ENCODE results near the gene GOPC.

GRCh38 chr6:117531346-117531745 lies 71.0 kb downstream of the GOPC start:
- TF ChIP-seq POLR2AphosphoS5 (IDR thresholded peaks at IDR 0.05) (no peak), POLR2A (IDR thresholded peaks at IDR 0.05) (no peak), CTCF (IDR thresholded peaks at IDR 0.05) (no peak)

Measured in gastroesophageal sphincter (tissue), 3 donors.